BLaER1 treated with 17β-estradiol and CSF1 and Interleukin-3, amounts not matched to agents 10 nM and 100 nM (cell line): ENCODE data around the gene TSPAN3.
A peak's percentile ranks its signal among the peaks of the same experiment; 100 is the strongest.

Experiments
- H3K27ac ChIP-seq, 11 experiments: shearing (Covaris generic); formaldehyde crosslinking; 2 replicates each; pipeline ENCODE4 v1.8.1; 2022
- H3K27me3 ChIP-seq, 11 experiments: shearing (Covaris generic); formaldehyde crosslinking; 2 replicates each; pipeline ENCODE4 v1.8.1; 2022
- H3K36me3 ChIP-seq, 11 experiments: shearing (Covaris generic); formaldehyde crosslinking; 2 replicates each; pipeline ENCODE4 v1.8.1; 2022
- H3K4me1 ChIP-seq, 10 experiments: shearing (Covaris generic); formaldehyde crosslinking; 2 replicates each; pipeline ENCODE4 v1.8.1; 2022
- H3K4me2 ChIP-seq, 11 experiments: shearing (Covaris generic); formaldehyde crosslinking; 2 replicates each; pipeline ENCODE4 v1.8.1; 2022
- H3K4me3 ChIP-seq, 10 experiments: shearing (Covaris generic); formaldehyde crosslinking; 2 replicates each; pipeline ENCODE4 v1.8.1; 2022
- H3K9ac ChIP-seq, 11 experiments: shearing (Covaris generic); formaldehyde crosslinking; 2 replicates each; pipeline ENCODE4 v1.8.1; 2022
- H3K9me3 ChIP-seq, 11 experiments: shearing (Covaris generic); formaldehyde crosslinking; replicated peaks in 1 of 11; 2 replicates each; pipeline ENCODE4 v1.8.1; 2022
- H4K20me1 ChIP-seq, 11 experiments: shearing (Covaris generic); formaldehyde crosslinking; 2 replicates each; pipeline ENCODE4 v1.8.1; 2022
- Cebpa-rat ChIP-seq, 11 experiments: shearing (Covaris generic); IDR thresholded peaks; 2 replicates each; pipeline ENCODE4 v1.8.1; 2022

The TSPAN3 gene

GRCh38 chr15:77042245-77042919 lies 28.5 kb downstream of the TSPAN3 start:
- H3K4me2 ChIP-seq = peak overlapping the region in 1 of 11 experiments; percentile 46; a peak in 2 of 22 replicates
- no peaks in the 10 kb centered on the region for H3K27me3 ChIP-seq
- H3K4me1 ChIP-seq = peaks cover 22 to 42% (median 36%) of the 10 kb centered on the region in 10 experiments
- H3K9ac ChIP-seq = no peak overlapping the region
- peaks cover 0 to 13% (median 6%) of the 10 kb centered on the region in 11 experiments; a peak in 17 of 22 replicates for H3K9me3 ChIP-seq
- TF ChIP-seq Cebpa-rat (IDR thresholded peaks at IDR 0.05) = no peak
- H3K36me3 ChIP-seq = peaks cover 54 to 76% (median 65%) of the 10 kb centered on the region in 11 experiments
- H3K27ac ChIP-seq = peak overlapping the region in 4 of 11 experiments; percentile 18 to 77 (median 70); a peak in 3 of 22 replicates
- no peak overlapping the region for H3K4me3 ChIP-seq
- peaks cover 0 to 31% (median 9%) of the 10 kb centered on the region in 11 experiments; a peak in 9 of 22 replicates for H4K20me1 ChIP-seq

DNA sequence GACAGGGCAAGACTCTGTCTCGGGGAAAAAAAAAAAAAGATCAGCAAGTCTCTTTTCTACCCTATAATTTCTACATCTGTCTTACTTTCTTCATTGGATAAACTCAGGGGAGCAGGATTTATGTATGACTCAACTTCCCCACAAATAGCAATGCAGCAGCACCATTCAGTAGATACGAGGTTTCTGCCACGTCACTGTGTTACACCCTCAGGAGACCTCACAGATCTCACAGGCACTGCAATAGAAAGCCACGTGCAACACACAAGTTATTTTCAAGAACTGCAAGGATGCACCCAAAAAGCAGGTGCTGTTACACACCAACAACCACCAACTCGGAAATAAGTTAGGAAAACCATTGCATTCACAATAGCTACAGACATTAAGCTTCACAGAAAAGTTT lies 30.2 kb downstream of the TSPAN3 start:
- peak in 3 of 11 experiments; percentile 55 to 93 (median 64); a peak in 6 of 22 replicates for TF ChIP-seq Cebpa-rat (IDR thresholded peaks at IDR 0.05)
- H3K4me3 ChIP-seq = no peak overlapping the region
- peak overlapping the region in 7 of 11 experiments; percentile 26 to 58 (median 46); a peak in 14 of 22 replicates for H3K4me2 ChIP-seq
- H3K9me3 ChIP-seq = peaks cover 0 to 30% (median 21%) of the 10 kb centered on the region in 11 experiments; a peak in 17 of 22 replicates
- H3K9ac ChIP-seq = peak overlapping the region in 4 of 11 experiments; percentile 1 to 65 (median 54); a peak in 5 of 22 replicates
- peak overlapping the region in 7 of 11 experiments; percentile 4 to 77 (median 52); a peak in 11 of 22 replicates for H3K27ac ChIP-seq
- H3K4me1 ChIP-seq = peaks cover 22 to 42% (median 36%) of the 10 kb centered on the region in 10 experiments
- no peaks in the 10 kb centered on the region for H3K27me3 ChIP-seq
- H3K36me3 ChIP-seq = peaks cover 54 to 76% (median 65%) of the 10 kb centered on the region in 11 experiments
- peaks cover 0 to 37% (median 15%) of the 10 kb centered on the region in 11 experiments; a peak in 11 of 22 replicates for H4K20me1 ChIP-seq

GRCh38 chr15:77039848-77040247 lies 31.1 kb downstream of the TSPAN3 start:
- H3K27ac ChIP-seq = no peak overlapping the region

GRCh38 chr15:77039217-77039533 lies 31.7 kb downstream of the TSPAN3 start:
- Histone ChIP-seq H3K4me2 (no peak overlapping the region), H3K4me3 (no peak overlapping the region), H4K20me1 (peaks cover 0 to 39% (median 28%) of the 10 kb centered on the region in 11 experiments; a peak in 11 of 22 replicates), H3K9me3 (peaks cover 0 to 43% (median 21%) of the 10 kb centered on the region in 11 experiments; a peak in 17 of 22 replicates), H3K4me1 (peaks cover 10 to 29% (median 23%) of the 10 kb centered on the region in 10 experiments), H3K27ac (no peak overlapping the region), H3K9ac (no peak overlapping the region), H3K36me3 (peaks cover 43 to 76% (median 62%) of the 10 kb centered on the region in 11 experiments), H3K27me3 (no peaks in the 10 kb centered on the region)
- TF ChIP-seq Cebpa-rat (IDR thresholded peaks at IDR 0.05) = no peak

More at GRCh38 chr15:77039848-77040247, 31.1 kb downstream of the TSPAN3 start:
- Histone ChIP-seq H3K36me3 (peaks cover 49 to 76% (median 65%) of the 10 kb centered on the region in 11 experiments), H3K4me3 (no peak overlapping the region), H3K4me1 (peaks cover 17 to 36% (median 30%) of the 10 kb centered on the region in 10 experiments), H3K9ac (no peak overlapping the region), H3K4me2 (no peak overlapping the region), H3K9me3 (peaks cover 0 to 36% (median 21%) of the 10 kb centered on the region in 11 experiments; a peak in 17 of 22 replicates), H4K20me1 (peaks cover 0 to 38% (median 22%) of the 10 kb centered on the region in 11 experiments; a peak in 11 of 22 replicates), H3K27me3 (no peaks in the 10 kb centered on the region)
- TF ChIP-seq Cebpa-rat (IDR thresholded peaks at IDR 0.05) = no peak

- peaks cover 37 to 76% (median 57%) of the 10 kb centered on the region in 11 experiments for H3K36me3 ChIP-seq
- no peak overlapping the region for H3K4me3 ChIP-seq
- H4K20me1 ChIP-seq = peaks cover 0 to 44% (median 30%) of the 10 kb centered on the region in 11 experiments; a peak in 12 of 22 replicates
- H3K4me1 ChIP-seq = peaks cover 9 to 27% (median 21%) of the 10 kb centered on the region in 10 experiments
- no peak for TF ChIP-seq Cebpa-rat (IDR thresholded peaks at IDR 0.05)
- H3K27me3 ChIP-seq = no peaks in the 10 kb centered on the region
- no peak overlapping the region for H3K9ac ChIP-seq
- H3K9me3 ChIP-seq = peaks cover 0 to 45% (median 21%) of the 10 kb centered on the region in 11 experiments; a peak in 17 of 22 replicates
- no peak overlapping the region for H3K4me2 ChIP-seq
- no peak overlapping the region for H3K27ac ChIP-seq
Measured at GRCh38 chr15:77038312-77039216, 32.3 kb downstream of the TSPAN3 start.

DNA sequence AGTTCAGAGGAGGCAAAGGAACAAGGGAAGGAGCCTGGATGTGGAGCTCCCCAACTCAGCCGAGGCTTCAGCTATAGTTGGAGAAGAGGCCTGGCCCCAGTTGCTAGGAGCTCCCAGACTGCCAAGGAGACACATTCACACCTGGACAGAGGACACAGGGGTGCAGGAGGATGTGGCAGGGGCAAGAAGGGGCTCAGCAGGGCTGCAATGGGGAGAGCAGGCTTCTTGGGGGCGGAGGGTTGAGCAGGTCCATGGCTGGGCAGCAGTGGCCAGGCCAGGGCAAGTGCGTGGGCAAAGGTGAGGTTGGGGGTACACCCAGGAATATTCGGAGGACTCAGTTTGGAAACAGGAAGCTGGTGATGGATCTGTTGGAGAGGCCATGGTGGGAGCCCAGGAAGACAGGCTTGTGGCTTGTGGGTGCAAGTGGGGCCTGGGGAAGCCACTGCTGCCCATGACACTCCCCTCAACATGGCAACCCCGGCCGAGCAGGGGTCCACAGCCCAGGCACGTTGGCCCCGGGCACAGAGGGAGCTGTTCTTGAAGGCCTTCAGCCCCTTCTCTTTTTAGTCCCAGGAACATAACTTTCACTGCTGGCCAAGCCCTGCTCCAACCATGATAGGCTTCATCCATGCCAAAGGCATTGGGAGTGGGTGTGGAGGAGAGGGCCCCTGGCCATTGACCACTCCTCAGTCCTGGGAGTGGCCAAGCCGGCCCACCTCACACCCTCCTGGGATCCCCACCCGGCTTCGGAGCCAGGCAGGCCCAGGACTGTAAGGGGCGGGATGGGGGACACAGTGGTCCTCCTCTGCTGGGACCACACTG lies 33.3 kb downstream of the TSPAN3 start:
- H3K9me3 ChIP-seq = peaks cover 0 to 45% (median 21%) of the 10 kb centered on the region in 11 experiments; a peak in 17 of 22 replicates
- H3K4me3 ChIP-seq = peak overlapping the region in 1 of 10 experiments; percentile 11; a peak in 2 of 20 replicates
- peak overlapping the region in 1 of 11 experiments; percentile 34; a peak in 2 of 22 replicates for H3K27ac ChIP-seq
- H3K9ac ChIP-seq = no peak overlapping the region
- peaks cover 27 to 76% (median 60%) of the 10 kb centered on the region in 11 experiments for H3K36me3 ChIP-seq
- no peaks in the 10 kb centered on the region for H3K27me3 ChIP-seq
- no peak overlapping the region for H3K4me2 ChIP-seq
- peaks cover 9 to 32% (median 22%) of the 10 kb centered on the region in 10 experiments for H3K4me1 ChIP-seq
- no peak for TF ChIP-seq Cebpa-rat (IDR thresholded peaks at IDR 0.05)
- H4K20me1 ChIP-seq = peaks cover 0 to 54% (median 34%) of the 10 kb centered on the region in 11 experiments; a peak in 15 of 22 replicates

DNA sequence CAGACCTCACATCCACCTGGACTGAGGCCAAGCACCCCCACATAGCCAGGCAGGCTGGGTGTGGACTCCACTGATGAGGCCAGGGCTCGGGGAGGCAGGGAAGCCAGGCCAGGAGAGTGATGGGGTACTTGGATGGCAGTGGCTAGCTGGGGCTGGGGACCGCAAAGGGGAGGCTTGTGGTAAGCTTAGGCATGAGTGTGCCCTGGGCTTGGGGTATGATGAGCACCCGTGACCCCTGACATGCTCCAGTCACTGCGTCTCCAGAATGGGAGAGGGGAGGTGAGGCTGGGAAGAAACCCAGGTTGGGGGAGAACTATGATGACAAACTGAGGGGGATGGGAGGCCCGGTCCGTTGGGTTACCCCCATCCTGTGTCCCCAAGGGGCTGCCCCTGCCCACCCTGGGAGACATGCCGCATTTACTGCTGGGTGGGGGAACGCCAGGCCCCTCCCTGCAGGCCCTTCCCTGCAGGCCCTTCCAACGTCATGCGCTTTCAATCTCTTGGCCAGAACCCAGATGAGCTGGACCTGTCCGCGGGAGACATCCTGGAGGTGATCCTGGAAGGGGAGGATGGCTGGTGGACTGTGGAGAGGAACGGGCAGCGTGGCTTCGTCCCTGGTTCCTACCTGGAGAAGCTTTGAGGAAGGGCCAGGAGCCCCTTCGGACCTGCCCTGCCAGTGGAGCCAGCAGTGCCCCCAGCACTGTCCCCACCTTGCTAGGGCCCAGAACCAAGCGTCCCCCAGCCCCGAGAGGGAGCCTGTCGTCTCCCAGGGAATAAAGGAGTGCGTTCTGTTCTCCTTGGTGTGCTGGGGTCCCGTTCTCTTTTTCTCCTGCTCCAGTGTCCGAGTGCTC lies 34.1 kb downstream of the TSPAN3 start:
- H4K20me1 ChIP-seq = peaks cover 0 to 62% (median 41%) of the 10 kb centered on the region in 11 experiments; a peak in 16 of 22 replicates
- H3K27me3 ChIP-seq = no peaks in the 10 kb centered on the region
- H3K4me1 ChIP-seq = peaks cover 2 to 33% (median 24%) of the 10 kb centered on the region in 10 experiments; a peak in 18 of 20 replicates
- H3K4me2 ChIP-seq = no peak overlapping the region
- H3K27ac ChIP-seq = peak overlapping the region in 1 of 11 experiments; percentile 34; a peak in 2 of 22 replicates
- H3K9me3 ChIP-seq = peaks cover 0 to 45% (median 21%) of the 10 kb centered on the region in 11 experiments; a peak in 17 of 22 replicates
- no peak for TF ChIP-seq Cebpa-rat (IDR thresholded peaks at IDR 0.05)
- peak overlapping the region in 2 of 10 experiments; percentile 5 to 11; a peak in 2 of 20 replicates for H3K4me3 ChIP-seq
- peaks cover 19 to 76% (median 66%) of the 10 kb centered on the region in 11 experiments for H3K36me3 ChIP-seq
- H3K9ac ChIP-seq = no peak overlapping the region
